HCT116 (cell line): ENCODE data around the gene CCM2. TPM values are rescaled to one million over a fixed set of nuclear protein-coding genes. Genes with fewer than 3 reads are reported as not detected.

Experiments used
- ATAC-seq: fragments of 200-7000 bp; cut with Tn5 transposase; 2 replicates; pipeline ENCODE4 v1.9.1; 2020; ENCODE audit warnings: mild to moderate bottlenecking, moderate library complexity
- BruUV-seq: library from RNA; stranded (reverse); fragments of 400-500 nt; replicated peaks from 2 replicates; lab custom pipeline; 2021; lab: Mats Ljungman, UMichigan
- CTCF ChIA-PET: fragments of 300-600 bp; sonication (Branson Sonifier 250); formaldehyde crosslinking; loops from one replicate; lab custom pipeline; 2021; ENCODE audit warnings: antibody characterized with exemption; lab: Charles Lee
- POLR2A ChIA-PET: fragments of 300-600, 350-600 bp; sonication (Branson Sonifier 250); formaldehyde crosslinking; loops from one replicate; lab custom pipeline; 2021; ENCODE audit warnings: antibody characterized with exemption; lab: Charles Lee
- RAD21 ChIA-PET, 2 experiments: fragments of 300-600 bp; sonication (Branson Sonifier 250); formaldehyde crosslinking; loops; one replicate each; lab custom pipeline; 2023; ENCODE audit warnings: low total read pairs in 2 of 2; ENCODE audit not compliant: uncharacterized antibody in 2 of 2, unreplicated experiment in 2 of 2, low non-redundant PET in 1 of 2; lab: Charles Lee
- DNase-seq: peaks from one replicate; pipeline ENCODE4 v3.0.0-alpha.2; 2010; ENCODE audit warnings: low read depth, low spot score
- H2AFZ ChIP-seq: fragments of 200-600 bp; shearing (Covaris generic), sonication (generic); 2 replicates; pipeline ENCODE4 v1.6.1; 2017; ENCODE audit warnings: low read depth, mixed run types, mixed read lengths, antibody characterized with exemption, low read length; ENCODE audit not compliant: poor library complexity, severe bottlenecking
- H3K27ac ChIP-seq: 2 replicates; pipeline ENCODE4 v1.5.1; 2012; ENCODE audit warnings: low read depth, low read length
- H3K27me3 ChIP-seq: fragments of 200-600 bp; sonication (generic); 2 replicates; pipeline ENCODE4 v1.6.1; 2016; ENCODE audit warnings: mixed run types, low read length, mixed read lengths; ENCODE audit not compliant: insufficient read depth
- H3K36me3 ChIP-seq, 2 experiments: fragments of 200-500 bp in 1 of 2; fragments of 200-600 bp in 1 of 2; sonication (Bioruptor generic) in 1 of 2; sonication (generic) in 1 of 2; 2 replicates each; pipeline versions ENCODE4 v1.5.1 to v1.6.1; 2014 to 2016; ENCODE audit warnings: low read length in 2 of 2, inconsistent platforms in 1 of 2, mixed read lengths in 1 of 2, mixed run types in 1 of 2; ENCODE audit not compliant: insufficient read depth in 2 of 2, control insufficient read depth in 1 of 2
- H3K4me1 ChIP-seq, 2 experiments: fragments of 200-600 bp in 1 of 2; sonication (generic) in 1 of 2; 2 replicates each; pipeline versions ENCODE4 v1.5.1 to v1.6.1; 2012 to 2017; ENCODE audit warnings: low read length in 2 of 2, inconsistent platforms in 1 of 2, mild to moderate bottlenecking in 1 of 2, mixed read lengths in 1 of 2, mixed run types in 1 of 2, moderate library complexity in 1 of 2; ENCODE audit not compliant: insufficient read depth in 2 of 2, control insufficient read depth in 1 of 2
- H3K4me2 ChIP-seq: fragments of 200-600 bp; sonication (generic); 2 replicates; pipeline ENCODE4 v1.6.1; 2017; ENCODE audit warnings: mixed run types, low read length, mixed read lengths
- H3K4me3 ChIP-seq, 2 experiments: fragments of 200-600 bp in 1 of 2; sonication (generic) in 1 of 2; replicated peaks in 1 of 2; 2 replicates each; pipeline ENCODE4 v1.5.1; 2011 to 2016; ENCODE audit warnings: low read length in 2 of 2, control low read depth in 1 of 2, low read depth in 1 of 2, mild to moderate bottlenecking in 1 of 2, mixed read lengths in 1 of 2, mixed run types in 1 of 2
- H3K79me2 ChIP-seq: fragments of 200-600 bp; sonication (generic); 2 replicates; pipeline ENCODE4 v1.6.1; 2017; ENCODE audit warnings: mild to moderate bottlenecking, mixed run types, low read length, moderate library complexity, mixed read lengths; ENCODE audit not compliant: insufficient read depth
- H3K9ac ChIP-seq: fragments of 200-600 bp; sonication (generic); 2 replicates; pipeline ENCODE4 v1.6.1; 2016; ENCODE audit warnings: low read length, mixed read lengths
- H3K9me2 ChIP-seq: fragments of 200-600 bp; sonication (generic), shearing (Covaris generic); 2 replicates; pipeline ENCODE4 v1.6.1; 2017; ENCODE audit warnings: mixed run types, mild to moderate bottlenecking, moderate library complexity; ENCODE audit not compliant: insufficient read depth
- H3K9me3 ChIP-seq, 2 experiments: fragments of 200-500 bp in 1 of 2; fragments of 200-600 bp in 1 of 2; sonication (Bioruptor generic) in 1 of 2; sonication (generic) in 1 of 2; 2 replicates each; pipeline ENCODE4 v1.6.1; 2014 to 2017; ENCODE audit warnings: low read length in 2 of 2, mixed read lengths in 2 of 2, inconsistent platforms in 1 of 2, low read depth in 1 of 2, mild to moderate bottlenecking in 1 of 2, mixed run types in 1 of 2, moderate library complexity in 1 of 2; ENCODE audit not compliant: control insufficient read depth in 1 of 2, insufficient read depth in 1 of 2
- H4K20me1 ChIP-seq: fragments of 200-600 bp; sonication (generic), shearing (Covaris generic); 2 replicates; pipeline ENCODE4 v1.6.1; 2017; ENCODE audit warnings: mixed run types, mild to moderate bottlenecking, moderate library complexity; ENCODE audit not compliant: insufficient read depth
- ATF3 ChIP-seq: IDR thresholded peaks from 2 replicates; pipeline ENCODE4 v1.6.1; 2012
- CBX3 ChIP-seq: IDR thresholded peaks from 2 replicates; pipeline ENCODE4 v1.6.1; 2012; ENCODE audit warnings: low read depth
- EGR1 ChIP-seq: IDR thresholded peaks from 2 replicates; pipeline ENCODE4 v1.6.1; 2012; ENCODE audit warnings: low read depth
- FOSL1 ChIP-seq: IDR thresholded peaks from 2 replicates; pipeline ENCODE4 v1.6.1; 2012; ENCODE audit warnings: low read depth
- JUND ChIP-seq: IDR thresholded peaks from 2 replicates; pipeline ENCODE4 v1.6.1; 2012
- POLR2A ChIP-seq: IDR thresholded peaks from 2 replicates; pipeline ENCODE4 v1.7.0; 2011; ENCODE audit warnings: borderline replicate concordance; ENCODE audit not compliant: insufficient read depth, insufficient read length; ENCODE audit errors: extremely low read depth
- RAD21 ChIP-seq: IDR thresholded peaks from 2 replicates; pipeline ENCODE4 v1.6.1; 2012; ENCODE audit warnings: low read depth, mild to moderate bottlenecking
- REST ChIP-seq: IDR thresholded peaks from 2 replicates; pipeline ENCODE4 v1.6.1; 2012; ENCODE audit warnings: low read depth
- SIN3A ChIP-seq: IDR thresholded peaks from 2 replicates; pipeline ENCODE4 v1.6.1; 2012; ENCODE audit warnings: low read depth
- SP1 ChIP-seq: IDR thresholded peaks from 2 replicates; pipeline ENCODE4 v1.6.1; 2012; ENCODE audit warnings: low read depth
- SRF ChIP-seq: IDR thresholded peaks from 2 replicates; pipeline ENCODE4 v1.6.1; 2012; ENCODE audit warnings: low read depth
- TCF7L2 ChIP-seq: IDR thresholded peaks from 2 replicates; pipeline ENCODE4 v1.7.0; 2011; ENCODE audit warnings: borderline replicate concordance, inconsistent platforms; ENCODE audit not compliant: insufficient read depth, insufficient read length; ENCODE audit errors: extremely low read depth
- ZBTB33 ChIP-seq: IDR thresholded peaks from 2 replicates; pipeline ENCODE4 v1.6.1; 2011; ENCODE audit warnings: mild to moderate bottlenecking, low read length, moderate library complexity; ENCODE audit not compliant: insufficient replicate concordance; ENCODE audit errors: extremely low read depth
- ZFX ChIP-seq: fragments of 450-650 bp; IDR thresholded peaks from 2 replicates; pipeline ENCODE4 v1.6.1; 2017
- ZNF274 ChIP-seq: fragments of 200-500 bp; sonication (Bioruptor generic); IDR thresholded peaks from 2 replicates; pipeline ENCODE4 v1.6.1; 2014; ENCODE audit warnings: mild to moderate bottlenecking, low read depth, low read length, inconsistent platforms
- intact Hi-C: fragments of 100-400 bp; cut with micrococcal nuclease; formaldehyde crosslinking; loops from 2 replicates; pipeline ENCODE4 v1.10.0; 2022
- total RNA-seq: library from RNA; stranded (reverse); gene quantifications from one replicate; pipeline ENCODE4 v1.2.1, GENCODE V29; 2021; ENCODE audit not compliant: unreplicated experiment
- TF ChIP-seq, protein P1 (sequence below), 3 experiments: fragments of 200-600 bp in 1 of 3; sonication (generic) in 1 of 3; IDR thresholded peaks in 2 of 3; conservative IDR thresholded peaks in 1 of 3; 2 replicates each; pipeline ENCODE4 v1.5.1; 2012 to 2017; ENCODE audit warnings: low read depth in 2 of 3, low read length in 2 of 3, antibody characterized with exemption in 1 of 3, borderline replicate concordance in 1 of 3, control low read depth in 1 of 3, mild to moderate bottlenecking in 1 of 3, mixed read lengths in 1 of 3, mixed run types in 1 of 3, moderate library complexity in 1 of 3; ENCODE audit not compliant: insufficient read depth in 1 of 3
- TF ChIP-seq, protein P2 (sequence below): IDR thresholded peaks from 2 replicates; pipeline ENCODE4 v1.6.1; 2012

CCM2 gene
- total RNA-seq, 1 experiment from 2014 or later = 34.4 TPM

- Histone ChIP-seq H3K27ac (no peak overlapping the region), H3K9me2 (no peaks in the 10 kb centered on the region), H3K79me2 (no peaks in the 10 kb centered on the region), H3K9me3 (no peaks in the 10 kb centered on the region), H2AFZ (no peak overlapping the region), H3K4me2 (no peak overlapping the region), H3K4me3 (no peak overlapping the region), H3K36me3 (no peaks in the 10 kb centered on the region; a peak in 1 of 4 replicates), H4K20me1 (no peaks in the 10 kb centered on the region), H3K9ac (no peak overlapping the region), H3K4me1 (peaks cover 0 to 4% of the 10 kb centered on the region in 2 experiments; a peak in 1 of 4 replicates), H3K27me3 (no peaks in the 10 kb centered on the region)
- TF ChIP-seq ATF3 (no peak), TCF7L2 (no peak), POLR2A (no peak), ZFX (no peak), SRF (no peak), EGR1 (no peak), CBX3 (no peak), RAD21 (no peak), FOSL1 (no peak), SIN3A (no peak), ZNF274 (no peak), REST (no peak), SP1 (no peak), ZBTB33 (no peak), JUND (no peak)
- TF ChIP-seq, protein P1, sequence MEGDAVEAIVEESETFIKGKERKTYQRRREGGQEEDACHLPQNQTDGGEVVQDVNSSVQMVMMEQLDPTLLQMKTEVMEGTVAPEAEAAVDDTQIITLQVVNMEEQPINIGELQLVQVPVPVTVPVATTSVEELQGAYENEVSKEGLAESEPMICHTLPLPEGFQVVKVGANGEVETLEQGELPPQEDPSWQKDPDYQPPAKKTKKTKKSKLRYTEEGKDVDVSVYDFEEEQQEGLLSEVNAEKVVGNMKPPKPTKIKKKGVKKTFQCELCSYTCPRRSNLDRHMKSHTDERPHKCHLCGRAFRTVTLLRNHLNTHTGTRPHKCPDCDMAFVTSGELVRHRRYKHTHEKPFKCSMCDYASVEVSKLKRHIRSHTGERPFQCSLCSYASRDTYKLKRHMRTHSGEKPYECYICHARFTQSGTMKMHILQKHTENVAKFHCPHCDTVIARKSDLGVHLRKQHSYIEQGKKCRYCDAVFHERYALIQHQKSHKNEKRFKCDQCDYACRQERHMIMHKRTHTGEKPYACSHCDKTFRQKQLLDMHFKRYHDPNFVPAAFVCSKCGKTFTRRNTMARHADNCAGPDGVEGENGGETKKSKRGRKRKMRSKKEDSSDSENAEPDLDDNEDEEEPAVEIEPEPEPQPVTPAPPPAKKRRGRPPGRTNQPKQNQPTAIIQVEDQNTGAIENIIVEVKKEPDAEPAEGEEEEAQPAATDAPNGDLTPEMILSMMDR (IDR thresholded peaks at IDR 0.05 in 2 of 3, conservative IDR thresholded peaks at IDR 0.05 in 1 of 3; ENCODE audit: borderline replicate concordance in 1 of 3, insufficient read depth in 1 of 3, low read depth in 2 of 3, low read length in 2 of 3) = no peak
- TF ChIP-seq, protein P2, sequence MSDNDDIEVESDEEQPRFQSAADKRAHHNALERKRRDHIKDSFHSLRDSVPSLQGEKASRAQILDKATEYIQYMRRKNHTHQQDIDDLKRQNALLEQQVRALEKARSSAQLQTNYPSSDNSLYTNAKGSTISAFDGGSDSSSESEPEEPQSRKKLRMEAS = no peak
- CTCF ChIA-PET = interaction anchor here (1.2 to 3.2 kb wide), 7 partner anchors 22 to 286 kb away, joined by 3 to 114 read pairs (median 4); no protein-coding TSS in a partner anchor
- intact Hi-C loops = no loop called here
- POLR2A ChIA-PET = interaction anchor here (1.5 kb wide), 1 partner anchor 8 kb away, joined by 10 read pairs; no protein-coding TSS in a partner anchor
- ATAC-seq (no peak), DNase-seq (no peak)
- RAD21 ChIA-PET = interaction anchor here (2.0 kb wide), 2 partner anchors 161 to 162 kb away, joined by 13 to 28 read pairs; no protein-coding TSS in a partner anchor
- no TSS peak for BruUV-seq
These were observed 25.5 kb upstream of the CCM2 start for GRCh38 chr7:44974549-44974948.
